ENCODE data around the gene EPB41L4A.

EPB41L4A gene

DNA sequence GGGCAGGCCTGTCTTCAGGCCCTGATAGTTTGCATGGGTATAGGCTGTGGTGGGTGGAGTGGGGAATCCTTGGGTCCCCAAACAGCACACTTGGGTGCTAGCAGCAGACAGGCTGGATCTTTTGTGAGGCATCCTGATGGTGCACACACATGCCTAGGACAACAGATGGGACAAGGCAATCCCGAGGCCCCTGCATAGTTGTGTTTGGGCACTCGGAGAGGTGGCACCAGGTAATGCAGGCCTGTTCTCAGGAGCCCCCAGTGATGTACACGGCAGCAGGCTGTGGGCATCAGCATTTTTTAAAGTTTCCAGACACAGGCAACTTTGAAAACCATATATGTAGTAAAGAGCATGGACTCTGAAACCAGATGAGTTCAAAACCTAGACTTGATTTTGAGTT, 65.4 kb downstream of the EPB41L4A start:
- DNase-seq (ENCODE audit: low read depth) = no peak

DNA sequence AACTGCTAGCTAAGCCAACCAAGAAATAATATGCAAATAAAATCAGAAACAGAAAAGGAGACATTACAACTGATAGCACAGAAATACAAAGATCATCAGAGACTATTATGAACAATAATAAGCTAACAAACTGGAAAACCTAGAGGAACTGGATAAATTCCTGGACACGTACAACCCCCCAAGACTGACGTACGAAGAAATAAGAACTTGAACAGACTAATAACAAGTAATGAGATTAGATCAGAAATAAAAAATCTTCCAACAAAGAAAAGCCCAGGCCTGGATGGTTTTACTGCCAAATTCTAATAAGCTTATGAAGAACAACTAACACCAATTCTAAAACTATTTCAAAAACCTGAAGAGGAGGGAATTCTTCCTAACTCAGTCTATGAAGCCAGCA, 67.9 kb downstream of the EPB41L4A start:
- no peak for DNase-seq (ENCODE audit: low read depth)

DNA sequence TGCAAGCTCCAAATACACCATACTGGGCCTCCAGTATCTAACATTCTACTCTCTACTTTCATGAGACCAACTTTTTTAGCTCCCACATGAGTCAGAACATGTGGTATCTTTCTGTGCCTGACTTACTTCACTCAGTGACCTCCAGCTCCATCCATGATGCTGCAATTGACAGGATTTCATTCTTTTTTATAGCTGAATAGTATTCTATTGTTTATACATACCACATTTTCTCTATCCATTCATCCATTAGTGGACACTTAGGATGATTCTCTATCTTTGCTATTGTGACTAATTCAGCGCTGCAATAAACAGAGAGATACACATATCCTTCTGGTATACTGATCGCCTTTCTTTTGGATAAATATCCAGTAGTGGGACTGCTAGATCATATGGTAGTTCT, 68.5 kb downstream of the EPB41L4A start:
- DNase-seq (ENCODE audit: low read depth) = no peak

DNA sequence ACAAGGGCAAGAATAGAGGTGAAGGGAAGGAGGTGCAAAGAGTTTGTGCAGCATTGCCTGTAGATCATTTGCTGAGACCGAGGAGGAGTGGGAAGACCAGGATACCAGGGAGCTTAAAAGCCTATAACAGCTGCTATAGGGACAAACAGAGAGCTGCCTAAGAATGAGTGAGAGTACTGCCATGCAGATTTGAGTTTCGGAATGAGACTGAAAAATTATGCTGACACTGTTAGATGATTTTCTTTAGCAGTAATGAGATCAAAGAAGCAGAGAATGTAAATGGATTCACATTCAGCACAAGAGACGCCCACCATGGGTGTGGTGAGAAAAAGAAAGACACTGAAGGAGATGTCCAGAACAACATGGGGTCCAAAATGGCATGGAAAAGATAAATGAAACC, 69.7 kb downstream of the EPB41L4A start:
- DNase-seq (ENCODE audit: low read depth) = no peak

GRCh38 chr5:112348915-112349314, 70.2 kb downstream of the EPB41L4A start:
- DNase-seq (ENCODE audit: low read depth) = no peak

GRCh38 chr5:112348387-112348786, 70.7 kb downstream of the EPB41L4A start:
- no peak for DNase-seq (ENCODE audit: low read depth)

DNA sequence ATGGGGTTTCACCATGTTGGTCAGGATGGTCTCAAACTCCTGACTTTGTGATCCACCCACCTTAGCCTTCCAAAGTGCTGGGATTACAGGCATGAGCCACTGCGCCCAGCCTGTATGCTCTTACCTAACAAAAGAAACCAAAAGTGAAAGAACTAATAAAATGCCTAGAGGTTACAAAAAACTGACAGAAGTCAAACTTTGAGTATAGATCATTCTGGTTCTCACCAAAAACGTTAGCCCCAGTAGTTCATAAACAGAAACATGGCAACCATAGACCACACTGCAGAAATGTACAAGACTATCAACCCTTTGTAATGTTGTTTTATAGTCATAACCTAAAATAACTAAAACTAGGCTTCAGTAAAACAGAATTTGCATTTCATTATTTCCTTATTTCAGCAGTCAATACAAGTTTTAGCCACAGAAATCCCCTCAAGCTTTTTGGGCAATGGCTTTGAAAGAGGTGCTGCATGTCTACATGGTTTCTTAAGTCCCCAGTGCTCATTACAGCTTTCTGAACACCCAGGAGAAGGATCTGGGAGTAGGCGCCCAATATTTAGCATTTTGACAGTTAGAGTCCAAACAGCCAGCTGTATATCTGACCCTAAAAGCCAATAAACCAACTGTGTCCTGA, 72.5 kb downstream of the EPB41L4A start:
- no peak for DNase-seq (ENCODE audit: low read depth)

GRCh38 chr5:112344540-112344939, 74.5 kb downstream of the EPB41L4A start:
- no peak for DNase-seq (ENCODE audit: low read depth)

DNA sequence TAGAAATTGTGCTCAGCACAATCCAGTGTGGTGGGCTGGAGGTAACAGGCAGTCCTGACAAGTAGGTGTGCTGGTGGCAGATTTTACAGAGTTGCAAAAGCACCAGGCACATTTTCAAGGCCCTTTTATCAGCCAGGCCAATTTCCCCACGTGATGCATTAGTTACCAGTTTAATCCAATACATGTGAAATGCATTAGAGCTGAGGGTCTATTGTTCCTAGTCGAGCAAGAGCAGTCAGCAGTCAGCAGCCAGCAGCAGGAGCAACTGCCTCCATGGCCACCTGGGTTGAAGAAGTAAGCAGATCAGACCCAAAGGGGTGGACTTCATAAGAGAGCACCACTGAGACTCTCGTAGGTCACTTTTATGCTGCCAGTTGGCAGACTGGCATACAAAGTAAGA, 76.7 kb downstream of the EPB41L4A start:
- no peak for DNase-seq (ENCODE audit: low read depth)

- no peak for DNase-seq (ENCODE audit: low read depth)
These were observed 79.3 kb downstream of the EPB41L4A start for GRCh38 chr5:112339761-112340160.

GRCh38 chr5:112338681-112339337, 80.3 kb downstream of the EPB41L4A start:
- no peak for DNase-seq (ENCODE audit: low read depth)

DNA sequence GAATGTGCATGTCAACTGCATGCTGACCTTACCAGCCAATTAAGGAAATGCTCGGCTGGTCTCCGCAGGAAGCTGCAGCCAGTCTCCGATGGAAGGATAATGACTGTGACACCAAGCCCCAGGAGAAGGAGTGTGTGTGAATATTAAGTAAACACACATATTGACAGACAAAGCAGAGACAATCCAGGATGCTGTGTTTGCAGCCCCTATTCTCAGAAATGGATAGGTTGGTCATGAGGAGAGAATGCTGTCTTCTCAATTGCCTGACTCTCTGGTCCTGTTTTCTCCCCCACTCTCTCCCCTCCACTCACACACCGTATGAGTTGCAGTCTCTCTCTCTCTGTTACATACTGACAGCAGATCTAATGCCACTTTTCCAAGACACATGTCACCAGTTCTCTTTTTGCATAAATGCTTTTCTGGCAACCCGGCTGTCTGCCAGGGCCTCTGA, 85.7 kb downstream of the EPB41L4A start:
- DNase-seq (ENCODE audit: low read depth) = no peak

DNA sequence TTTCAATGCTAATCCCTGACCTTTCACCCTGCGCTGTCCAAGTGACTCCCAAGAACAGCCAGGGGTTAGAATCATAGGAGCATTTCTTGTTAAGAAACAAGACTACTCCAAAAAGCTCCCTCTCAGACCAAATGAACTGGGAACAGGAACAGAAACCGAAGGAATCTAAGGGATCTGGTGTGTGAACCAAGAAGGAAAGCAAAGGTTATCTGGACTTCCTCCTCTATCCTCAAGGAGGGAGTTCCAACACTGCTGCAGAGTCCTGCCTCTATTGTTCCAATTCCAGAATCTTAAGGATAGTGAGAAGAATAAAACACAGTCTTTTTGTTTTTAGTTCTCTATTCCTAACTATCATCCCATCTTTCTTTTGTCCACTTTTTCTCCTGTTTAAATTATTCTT, 87.2 kb downstream of the EPB41L4A start:
- no peak for DNase-seq (ENCODE audit: low read depth)

DNA sequence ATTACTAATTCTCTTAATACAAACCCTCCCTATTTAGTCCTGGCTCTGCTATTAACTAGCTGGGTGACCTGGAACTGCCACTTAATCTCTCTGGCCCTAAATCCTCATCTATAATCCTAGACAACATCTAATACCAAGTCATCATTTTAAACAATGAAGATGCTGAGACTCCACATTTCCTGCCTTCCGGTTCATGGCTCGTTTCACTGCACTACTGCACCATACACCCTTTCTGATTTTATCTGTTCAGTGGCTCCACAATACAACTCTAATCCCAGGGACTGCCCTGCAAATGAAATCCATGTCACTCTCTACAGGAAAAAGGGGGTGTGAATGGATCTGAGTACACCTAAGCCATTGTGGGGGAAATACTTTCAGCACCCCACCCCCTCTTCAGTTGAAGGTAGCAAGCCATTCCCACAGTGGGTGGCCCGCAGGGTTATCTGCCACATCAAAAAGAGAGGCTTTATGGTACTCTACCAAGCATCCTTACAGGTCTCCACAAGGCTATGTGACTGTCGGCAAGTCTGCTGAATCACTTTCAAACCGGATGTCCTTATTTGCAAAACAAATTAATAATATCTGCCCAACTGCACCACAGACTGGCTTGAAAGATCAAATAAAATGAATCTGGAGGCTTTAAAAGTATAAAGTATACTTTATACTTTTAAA, 89.5 kb downstream of the EPB41L4A start:
- DNase-seq (ENCODE audit: low read depth) = no peak

DNA sequence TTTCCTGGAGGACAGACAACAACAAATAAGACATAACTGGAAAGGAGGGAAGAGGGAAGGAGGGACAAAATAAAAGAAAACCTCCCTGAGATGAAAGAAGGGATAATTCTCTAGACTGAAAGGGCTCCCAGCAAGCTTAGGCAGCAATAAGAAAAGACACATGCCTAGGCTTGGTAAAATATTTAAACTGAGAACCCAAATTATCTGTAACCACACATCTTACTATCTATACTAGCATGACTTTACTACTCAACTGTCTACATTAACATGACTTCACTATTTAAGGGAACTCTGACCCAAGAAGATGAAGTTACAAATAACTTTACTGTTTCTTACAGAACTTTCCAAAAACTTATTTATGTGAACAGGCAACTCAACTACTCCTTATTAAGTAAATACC, 95.9 kb downstream of the EPB41L4A start:
- DNase-seq (ENCODE audit: low read depth) = no peak

DNA sequence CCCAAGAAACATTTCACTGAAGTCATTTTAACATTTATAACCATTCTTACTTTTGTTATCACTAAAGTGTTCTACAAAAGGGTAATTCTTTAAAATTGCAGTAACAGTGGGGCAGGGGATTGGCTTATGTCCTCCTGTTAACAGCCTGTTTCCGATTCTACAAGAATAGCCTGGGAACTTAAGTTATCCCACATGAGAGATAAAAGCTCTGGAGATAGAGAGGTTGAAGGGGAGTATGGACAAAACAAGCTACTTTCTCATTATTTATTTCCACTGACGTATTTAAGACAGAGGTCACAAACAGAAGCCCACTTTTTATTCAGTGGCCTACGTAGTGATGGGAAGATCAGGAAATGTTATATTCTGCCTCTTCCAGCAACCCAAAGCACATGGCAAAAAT, 98.7 kb downstream of the EPB41L4A start:
- no peak for DNase-seq (ENCODE audit: low read depth)

- DNase-seq (ENCODE audit: low read depth) = no peak
These were observed 100.7 kb downstream of the EPB41L4A start for GRCh38 chr5:112318346-112318745.

GRCh38 chr5:112317866-112318265, 101.2 kb downstream of the EPB41L4A start:
- no peak for DNase-seq (ENCODE audit: low read depth)

DNA sequence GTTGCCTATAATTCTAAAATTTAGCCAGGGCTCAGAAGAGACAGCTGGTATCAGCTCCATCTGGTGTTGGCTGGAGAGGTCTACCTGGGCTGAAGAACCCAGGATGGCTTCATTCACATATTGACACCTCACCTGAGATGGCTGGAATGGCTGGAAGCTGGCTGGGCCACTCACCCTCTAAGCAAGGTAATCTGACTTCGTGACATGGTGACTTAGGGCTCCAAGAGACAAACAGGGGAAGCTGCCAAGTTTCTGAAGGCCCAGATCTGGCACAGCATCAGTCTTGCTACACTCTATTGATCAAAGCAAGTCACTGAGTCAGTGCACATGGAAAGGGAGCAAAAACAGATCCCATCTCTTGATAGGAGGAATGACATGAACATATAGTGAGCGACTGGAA, 102.3 kb downstream of the EPB41L4A start:
- no peak for DNase-seq (ENCODE audit: low read depth)

DNA sequence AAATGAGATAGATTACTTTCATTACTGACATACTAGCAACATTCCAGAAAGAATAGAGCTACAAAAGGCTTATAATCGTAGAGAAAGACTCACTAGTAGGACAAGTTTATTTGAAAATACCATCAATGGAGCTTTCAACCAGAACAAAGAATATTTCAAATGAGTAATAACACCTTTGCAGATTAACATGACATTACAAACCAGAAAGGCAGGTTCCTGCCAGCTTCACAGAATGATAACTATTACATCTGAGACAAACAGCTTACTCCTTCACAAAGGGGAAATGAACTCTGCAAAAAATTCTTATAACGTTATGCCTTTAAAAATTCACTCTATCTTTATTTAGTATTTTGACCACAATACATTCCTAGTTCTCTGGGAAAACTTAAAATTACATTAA, 103.1 kb downstream of the EPB41L4A start:
- no peak for DNase-seq (ENCODE audit: low read depth)

GRCh38 chr5:112312295-112313275, 106.5 kb downstream of the EPB41L4A start:
- DNase-seq (ENCODE audit: low read depth) = no peak

- no peak for DNase-seq (ENCODE audit: low read depth)
These were observed 108.3 kb downstream of the EPB41L4A start for GRCh38 chr5:112310746-112311145.
